Stimulated activated CD8-positive, alpha-beta memory T cell treated with anti-CD3 and anti-CD28 coated beads, Interleukin-4, amount 100 ng/mL, for 4 hours (primary cell): ENCODE results near the gene CDX1.

ENCODE experiments used
- DNase-seq, 2 donors: peaks; one replicate each; pipeline ENCODE4 v3.0.0-alpha.2; 2020; ENCODE audit warnings: low read depth in 2 of 2, low spot score in 1 of 2

The CDX1 gene

DNA sequence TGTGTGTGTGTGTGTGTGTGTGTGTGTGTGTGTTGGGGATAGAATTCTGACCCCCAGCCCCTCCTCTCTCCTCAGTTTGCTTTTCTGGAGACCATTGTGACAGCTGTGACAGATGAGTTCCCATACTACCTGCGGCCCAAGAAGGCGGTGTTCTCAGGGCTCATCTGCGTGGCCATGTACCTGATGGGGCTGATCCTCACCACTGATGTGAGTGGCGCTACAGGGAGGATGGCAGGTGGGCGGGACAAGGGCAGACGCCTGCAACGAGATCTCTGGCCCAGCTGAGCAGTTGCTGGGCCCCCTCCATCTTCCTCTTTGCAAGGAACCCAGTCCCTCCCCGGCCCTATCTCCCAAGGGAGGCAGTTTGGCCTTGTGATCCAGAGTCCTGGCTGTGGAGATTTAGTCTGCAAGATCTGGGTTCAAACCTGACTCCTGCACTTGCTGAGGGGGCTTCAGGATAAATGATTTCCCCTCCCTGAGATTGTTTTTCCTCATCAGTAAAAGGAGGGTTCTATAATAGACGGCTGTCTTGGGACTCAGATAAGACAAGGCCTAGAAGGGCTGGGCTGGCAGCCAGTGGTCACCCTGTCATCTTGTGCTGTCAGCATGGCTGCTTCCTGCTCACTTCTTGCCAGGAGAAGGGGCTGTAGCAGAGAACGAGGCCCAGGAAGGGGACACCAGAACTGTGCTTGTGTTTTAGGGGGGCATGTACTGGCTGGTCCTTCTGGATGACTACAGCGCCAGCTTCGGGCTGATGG lies 37.4 kb downstream of the CDX1 start:
- DNase-seq = no peak

DNA sequence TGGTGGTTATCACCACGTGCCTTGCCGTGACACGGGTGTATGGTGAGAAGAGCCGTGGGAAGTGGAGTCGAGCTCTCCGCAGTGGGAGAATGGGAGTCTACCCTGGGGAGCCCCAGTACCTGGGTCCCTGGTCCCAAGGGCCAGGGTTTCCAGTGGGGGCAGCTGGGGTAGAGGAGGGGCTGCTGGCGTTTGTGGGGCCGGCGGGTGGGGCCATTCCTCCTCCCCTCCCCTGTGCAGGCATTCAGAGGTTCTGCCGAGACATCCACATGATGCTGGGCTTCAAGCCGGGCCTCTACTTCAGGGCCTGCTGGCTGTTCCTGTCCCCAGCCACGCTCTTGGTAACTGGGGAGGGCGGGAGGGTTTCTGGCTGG lies 38.0 kb downstream of the CDX1 start:
- no peak for DNase-seq

DNA sequence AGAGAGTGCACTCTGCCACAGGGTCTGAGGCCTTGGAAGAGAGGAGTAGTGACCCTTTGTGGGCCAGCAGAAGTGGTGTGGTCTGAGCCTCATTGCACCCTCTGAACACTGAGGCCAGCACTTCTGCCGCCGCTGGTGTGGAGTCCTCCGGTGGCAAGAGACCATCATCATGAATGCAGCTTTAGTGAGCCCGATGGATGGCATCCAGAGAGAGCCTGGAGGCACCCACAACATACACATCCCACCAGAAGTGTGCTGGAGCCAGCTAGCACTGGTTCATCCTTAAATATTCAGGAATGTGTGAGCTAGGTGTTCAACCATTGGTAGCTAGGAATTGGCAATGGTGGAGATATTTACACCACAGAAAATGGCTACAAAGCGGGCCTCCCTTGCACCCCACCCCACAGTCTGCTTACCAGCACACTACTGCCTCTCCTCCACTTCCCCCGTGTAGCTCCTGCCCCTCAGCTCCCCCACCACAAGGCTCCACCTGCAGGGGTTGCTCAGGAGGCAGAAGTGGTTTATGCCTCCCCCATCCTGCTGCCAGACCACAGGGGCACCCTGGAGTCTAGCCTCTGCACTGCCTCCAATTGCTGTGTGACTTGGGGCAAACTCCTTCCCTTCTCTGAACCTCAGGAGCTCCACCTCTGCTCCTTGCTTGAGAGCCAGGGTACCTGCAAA lies 39.7 kb downstream of the CDX1 start:
- DNase-seq = no peak

DNA sequence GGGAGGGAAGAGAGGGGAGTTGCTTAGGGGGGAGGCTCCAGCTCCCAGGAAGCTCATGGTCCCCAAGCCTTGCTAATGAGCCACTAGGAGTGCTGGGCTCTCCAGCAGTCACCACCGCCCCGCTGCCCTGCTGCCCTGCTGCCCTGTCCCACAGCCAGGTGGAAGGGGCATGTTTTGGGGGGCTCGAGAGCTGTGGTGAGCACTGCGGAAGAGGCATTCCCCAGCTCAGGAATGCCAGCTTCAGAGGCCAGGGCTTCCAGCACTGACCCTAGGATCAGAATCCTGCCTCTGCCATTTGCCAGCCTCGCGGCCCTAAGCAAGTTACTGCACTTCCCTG lies 40.2 kb downstream of the CDX1 start:
- no peak for DNase-seq

DNA sequence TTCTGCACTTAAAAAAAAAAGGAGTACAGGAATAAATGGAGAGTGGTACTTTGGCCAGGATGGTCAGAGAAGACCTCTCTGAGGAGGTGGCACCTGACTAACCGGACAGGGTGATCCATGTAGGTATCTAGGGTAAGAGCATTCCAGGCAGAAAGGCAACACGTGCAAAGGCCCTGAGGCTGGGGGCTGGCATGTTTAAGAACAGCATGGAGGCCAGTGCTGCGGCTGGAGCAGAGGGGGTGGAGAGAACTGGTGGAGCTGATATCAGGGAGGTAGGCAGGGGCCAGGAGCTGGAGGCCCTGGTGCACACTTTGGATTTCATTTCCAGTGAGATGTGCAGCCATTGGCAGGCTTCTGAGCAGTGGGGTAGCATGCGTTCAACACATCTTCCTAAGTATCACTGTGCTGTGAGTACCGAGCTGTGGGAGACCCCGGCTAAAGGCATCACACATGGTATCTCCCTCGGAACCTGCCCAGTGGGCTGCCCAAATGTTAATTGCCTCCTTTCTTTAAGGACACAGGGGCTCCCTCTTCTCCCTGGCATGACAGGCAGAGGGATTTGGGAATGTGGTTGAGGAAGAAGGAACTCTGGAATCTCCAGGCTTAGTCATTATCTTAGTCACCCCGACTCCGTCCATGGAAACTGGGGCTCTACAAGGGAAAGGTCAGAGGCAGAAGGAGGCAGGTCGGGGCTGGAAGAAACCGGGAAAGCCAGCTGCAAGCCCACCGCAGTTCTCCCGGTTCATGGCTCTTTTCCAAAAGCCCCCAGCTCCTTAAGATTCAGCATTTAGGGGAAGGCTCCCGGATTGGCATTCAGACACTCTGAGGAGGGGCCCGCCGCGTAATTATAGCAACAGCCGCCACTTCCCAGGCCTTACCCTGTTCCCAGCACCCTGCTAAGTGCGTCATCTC lies 41.9 kb downstream of the CDX1 start:
- no peak for DNase-seq

DNA sequence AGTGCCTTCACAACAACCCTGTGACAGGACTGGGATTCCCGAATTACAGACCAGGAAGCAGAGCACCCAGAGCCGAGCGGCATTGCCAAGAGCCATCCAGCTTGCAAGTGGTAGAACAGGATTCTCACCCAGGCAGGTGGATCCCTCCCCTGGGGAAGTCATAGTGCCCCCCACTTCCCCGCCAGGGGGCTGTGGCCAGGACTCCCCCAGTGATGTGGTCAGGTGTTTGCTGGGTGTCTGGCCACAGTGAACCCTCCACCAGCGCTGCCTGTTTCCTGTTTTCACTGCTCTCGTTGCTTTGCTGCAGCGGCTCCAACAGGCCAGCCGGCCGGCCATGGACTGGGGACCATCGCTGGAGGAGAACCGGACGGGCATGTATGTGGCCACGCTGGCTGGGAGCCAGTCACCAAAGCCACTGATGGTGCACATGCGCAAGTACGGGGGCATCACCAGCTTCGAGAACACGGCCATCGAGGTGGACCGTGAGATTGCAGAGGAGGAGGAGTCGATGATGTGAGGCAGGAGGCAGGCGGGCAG lies 42.6 kb downstream of the CDX1 start:
- no peak for DNase-seq

DNA sequence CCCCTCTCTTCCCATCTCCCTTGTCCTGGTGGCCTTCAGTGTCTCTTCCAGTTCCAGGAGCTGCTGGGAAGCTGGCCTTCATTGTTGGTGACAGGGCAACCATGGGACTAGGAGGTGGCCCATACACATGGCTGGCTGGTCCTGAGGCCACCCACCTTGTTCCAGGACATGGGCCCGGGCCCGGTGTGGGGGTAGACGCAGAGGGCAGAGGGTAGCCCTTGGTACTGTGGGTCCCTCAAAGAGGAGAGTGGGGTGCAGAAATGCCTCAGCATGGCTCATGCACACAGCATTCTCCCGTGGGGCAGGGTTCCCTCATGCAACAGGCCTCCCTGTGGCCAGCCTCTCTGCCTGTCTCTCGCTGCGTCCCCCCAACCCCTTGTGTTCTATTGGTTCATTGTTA lies 44.1 kb downstream of the CDX1 start:
- no peak for DNase-seq

DNA sequence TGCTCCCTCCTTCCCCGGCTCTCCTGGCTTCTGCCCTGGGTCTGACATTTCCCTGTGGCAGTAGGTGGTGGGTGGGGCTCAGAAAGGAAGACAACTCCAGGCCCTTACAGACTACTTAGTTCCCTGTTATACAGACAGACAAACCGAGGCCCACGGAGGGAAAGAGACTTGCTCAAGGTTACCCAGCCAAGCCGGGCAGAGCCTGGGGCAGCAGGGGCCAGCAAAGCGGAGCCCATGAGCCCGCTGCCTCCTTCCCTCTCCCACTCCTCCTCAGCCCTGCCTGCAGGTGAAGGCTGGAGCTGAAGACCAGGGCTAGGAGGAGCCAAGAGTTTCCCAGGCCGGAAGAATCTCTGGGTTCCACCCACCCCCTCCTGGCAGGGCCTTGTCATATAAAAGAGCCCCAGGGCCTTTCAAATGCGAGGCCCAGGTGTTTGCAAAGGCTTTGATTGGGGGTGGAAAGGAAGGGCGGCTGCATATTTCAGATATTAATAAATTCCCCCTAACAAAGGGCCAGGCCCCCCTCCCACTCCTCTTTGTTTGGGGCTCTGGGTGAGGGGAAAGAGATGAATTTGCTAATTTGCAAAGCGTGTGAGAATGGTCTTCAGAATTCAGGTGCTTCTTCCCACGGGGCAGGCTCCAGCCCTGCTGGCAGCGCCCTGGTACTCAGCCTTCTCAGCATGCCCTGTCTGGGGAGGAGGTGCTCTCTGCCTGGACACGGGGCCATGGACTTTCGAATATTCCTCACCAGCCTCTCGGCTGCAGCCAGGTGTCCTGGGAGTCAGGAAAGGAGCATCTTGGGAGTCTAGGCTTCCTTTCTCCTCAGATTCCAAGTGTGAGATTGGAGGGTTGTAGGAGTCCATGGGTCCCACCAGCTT lies 44.8 kb downstream of the CDX1 start:
- no peak for DNase-seq

DNA sequence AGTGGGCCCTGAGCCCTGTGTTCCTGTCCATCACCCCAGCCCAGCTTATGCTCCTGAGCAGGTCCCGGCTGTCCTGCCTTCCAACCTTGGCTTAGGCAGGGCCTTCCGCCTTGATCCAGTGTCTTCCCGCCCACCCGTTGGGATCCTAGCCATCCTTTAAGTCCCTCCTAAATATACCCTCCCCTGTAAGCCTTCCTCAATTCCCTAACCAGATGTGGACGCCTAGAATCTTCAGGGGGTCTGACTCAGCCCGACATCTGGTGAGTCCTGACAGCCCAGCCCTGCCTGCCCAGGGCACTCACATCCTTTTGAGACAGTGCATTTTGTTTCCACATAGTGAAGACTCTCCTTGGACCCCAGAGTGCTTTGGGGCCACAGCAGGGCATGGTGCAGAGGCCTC lies 47.0 kb downstream of the CDX1 start:
- DNase-seq = no peak

DNA sequence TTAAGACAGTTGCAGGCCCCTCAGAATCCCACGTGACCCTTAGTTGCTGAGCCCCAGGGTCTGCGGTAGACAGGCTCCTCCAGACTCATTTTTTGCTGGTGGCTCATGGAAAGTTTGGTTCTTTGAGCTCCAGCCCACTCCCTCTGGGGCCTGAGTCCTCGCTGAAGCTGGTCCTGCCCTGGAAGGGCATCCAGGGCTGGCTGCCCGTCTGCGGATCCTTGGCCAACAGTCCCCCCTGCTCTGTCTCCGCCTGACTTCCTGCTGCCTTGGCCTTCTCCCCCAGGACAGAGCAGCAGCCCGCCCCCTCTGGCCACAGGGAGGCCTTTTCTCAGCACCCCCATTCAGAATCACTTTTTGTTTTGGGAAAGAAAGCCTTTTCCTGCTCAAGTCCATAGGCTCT lies 47.7 kb downstream of the CDX1 start:
- DNase-seq = no peak

DNA sequence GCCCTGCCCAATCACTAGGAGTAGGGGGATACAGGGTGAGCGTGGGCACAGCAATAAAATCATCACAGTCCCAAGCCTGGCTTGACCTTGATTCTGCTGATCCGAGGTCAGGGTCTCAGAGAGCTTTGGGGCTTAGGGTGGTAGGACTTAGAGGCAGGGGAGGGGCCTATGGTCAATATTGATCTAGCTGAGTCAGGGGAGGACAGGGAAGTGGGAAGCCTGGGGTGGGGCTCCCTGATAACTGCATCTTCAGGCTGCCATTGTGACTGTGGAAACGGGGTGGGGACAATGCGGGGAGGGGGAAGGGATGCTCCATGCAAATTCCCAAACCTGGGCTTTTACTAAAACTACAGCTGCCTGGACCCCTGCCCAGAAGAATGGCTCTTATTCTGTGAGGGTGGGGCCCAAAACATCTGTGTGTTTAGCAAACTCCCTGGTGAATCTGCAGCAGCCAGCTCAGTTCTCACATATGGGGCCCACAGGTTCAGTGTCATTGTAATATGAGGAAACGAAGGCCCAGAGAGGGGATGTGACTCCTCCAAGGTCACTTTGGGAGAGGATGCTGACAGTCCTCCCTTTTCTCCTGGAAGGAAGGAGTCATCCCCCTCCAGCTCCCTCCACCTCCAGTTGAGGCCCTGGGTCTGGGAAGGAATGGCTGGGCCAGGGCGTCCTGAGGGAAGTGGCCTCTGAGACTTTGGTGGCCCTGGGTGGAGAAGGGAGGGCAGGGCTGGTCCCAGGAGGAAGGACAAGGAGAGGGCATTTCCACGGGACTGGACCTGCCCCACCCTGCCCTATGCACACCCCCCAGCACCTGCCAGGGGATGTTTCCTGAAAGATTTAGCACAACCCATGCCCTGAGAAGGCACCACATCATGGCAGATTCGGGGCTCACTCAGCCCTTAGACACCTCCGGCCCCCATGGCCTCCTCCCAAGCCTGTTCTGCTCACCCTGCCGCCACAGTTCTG lies 49.7 kb downstream of the CDX1 start:
- DNase-seq = no peak

DNA sequence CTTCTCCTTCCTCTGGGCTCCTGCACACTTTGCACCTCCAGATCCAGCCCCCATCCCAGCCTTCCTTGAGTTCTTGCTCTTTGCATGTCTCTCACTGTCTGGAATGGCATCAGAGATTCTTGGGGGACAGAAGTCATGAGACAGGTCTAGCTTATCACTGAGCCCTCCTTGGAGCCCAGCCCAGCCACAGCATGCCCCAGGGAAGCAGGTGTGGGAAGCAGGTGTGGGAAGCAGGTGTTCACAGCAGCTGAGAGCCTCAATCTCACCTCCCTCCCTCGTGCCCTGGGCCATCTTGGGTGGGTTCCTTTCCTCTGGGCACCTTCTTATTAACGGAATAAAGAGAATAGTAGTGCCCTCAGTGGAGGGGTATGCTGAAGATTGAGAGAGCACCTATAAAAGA lies 50.5 kb downstream of the CDX1 start:
- no peak for DNase-seq

DNA sequence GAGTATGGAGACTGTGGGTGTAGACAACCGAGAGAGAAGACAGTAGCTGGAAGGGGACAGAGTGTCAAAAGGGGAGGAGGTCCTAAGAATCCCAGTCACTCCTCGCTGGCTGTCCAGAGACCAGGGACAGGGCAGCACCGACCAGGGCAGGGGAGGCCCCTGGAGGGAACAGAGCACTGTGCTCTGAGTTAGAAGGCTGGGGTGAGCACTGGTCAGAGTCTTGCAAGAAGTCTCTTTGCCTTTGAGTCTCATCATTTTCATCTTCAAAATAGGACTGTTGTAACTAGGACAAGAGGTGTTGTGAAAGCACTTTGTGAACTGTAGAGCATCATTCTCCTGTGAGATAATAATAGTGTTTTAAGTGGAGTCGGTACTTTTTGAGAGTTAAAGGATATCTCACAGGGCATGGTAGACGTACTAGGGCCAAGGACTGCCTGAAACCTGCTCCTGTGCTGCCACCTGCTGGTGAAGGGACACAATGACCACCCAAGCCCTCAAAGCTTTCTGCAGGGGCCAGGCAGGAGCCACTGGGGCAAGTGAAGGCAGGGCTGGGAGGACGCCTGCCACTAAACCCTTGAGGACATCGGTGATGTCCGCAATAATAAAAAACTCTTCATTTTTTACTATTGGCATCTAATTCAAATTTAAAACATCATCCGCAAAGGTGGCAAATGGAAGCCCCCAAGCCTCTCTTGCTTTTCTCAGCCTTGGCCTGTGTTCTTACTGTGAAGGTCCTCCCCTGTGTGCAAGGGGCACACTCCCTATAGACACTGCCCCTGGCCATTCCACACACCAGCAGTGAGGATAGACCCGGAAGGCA lies 51.5 kb downstream of the CDX1 start:
- DNase-seq = peak; percentile 56 to 63

DNA sequence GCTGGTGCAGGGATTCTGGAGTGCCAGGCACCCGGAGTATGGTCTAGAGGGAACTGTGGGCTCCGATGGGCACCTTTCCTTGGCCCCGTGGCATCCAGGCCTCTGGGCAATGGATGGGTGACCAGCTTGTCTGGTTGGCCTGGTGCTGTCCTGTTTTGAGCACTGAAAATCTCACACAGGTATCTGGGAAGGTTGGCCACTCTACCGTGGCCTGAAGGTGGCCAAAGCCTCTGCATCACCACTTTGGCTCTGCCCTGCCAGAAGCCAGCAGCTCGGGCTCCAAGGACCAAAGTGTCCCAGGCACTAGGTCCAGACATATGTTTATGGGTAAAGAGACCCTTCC lies 52.1 kb downstream of the CDX1 start:
- DNase-seq = no peak

DNA sequence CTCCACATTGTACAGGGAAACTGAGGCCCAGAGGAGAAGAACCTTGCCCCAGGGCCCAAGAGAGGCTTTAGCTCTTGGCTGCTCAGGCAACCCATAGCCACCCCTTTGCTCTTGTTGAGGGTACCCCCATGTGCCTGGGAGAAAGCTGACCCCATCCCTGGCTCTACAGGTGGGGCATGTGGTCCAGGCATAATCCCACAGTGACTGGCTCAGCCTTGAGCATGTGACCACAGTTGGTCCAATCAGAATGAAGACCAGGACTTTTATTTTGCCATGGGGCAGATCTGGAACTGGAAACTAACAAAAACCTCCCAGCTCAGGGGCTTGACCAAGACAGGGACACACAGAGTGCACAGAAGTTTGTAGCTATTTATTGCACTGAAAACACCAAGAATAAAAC lies 52.6 kb downstream of the CDX1 start:
- DNase-seq = no peak

DNA sequence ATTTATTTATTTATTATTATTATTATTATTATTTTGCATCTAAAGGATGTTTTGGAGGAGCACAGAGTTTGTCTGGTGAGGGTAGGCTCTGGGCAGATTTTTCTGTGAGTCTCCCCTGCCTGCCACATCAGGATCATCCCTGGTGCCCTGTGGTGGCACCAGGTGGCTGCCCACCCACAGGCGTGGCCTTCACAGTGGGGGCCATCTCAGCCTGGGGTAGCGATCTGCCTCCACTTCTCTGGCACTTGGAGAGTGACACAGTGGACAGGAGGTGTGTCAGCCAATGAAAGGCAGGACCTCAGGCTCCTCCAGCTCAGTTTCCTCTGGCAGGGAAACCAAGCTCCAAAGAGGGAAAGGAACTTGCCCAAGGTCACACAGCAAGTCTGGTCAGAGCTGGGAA lies 53.3 kb downstream of the CDX1 start:
- no peak for DNase-seq

DNA sequence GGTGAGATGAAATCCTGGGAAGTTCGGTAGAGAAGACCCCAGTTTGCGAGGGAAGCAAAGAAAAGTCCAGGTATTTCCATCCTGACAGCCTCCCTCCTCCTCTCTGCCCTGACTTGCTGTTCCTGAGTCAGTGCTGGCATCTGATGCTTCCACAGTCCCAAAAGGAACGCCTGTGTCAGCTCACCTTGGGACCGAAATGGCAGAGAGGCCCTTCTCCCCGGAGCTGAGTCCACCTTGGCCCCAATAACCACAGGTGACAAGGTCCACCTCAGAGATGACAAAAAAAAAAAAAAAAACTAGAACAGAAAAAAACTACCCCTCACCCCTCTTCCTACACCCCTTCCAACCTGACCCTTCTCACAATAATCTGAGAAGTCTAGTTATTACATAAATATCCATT lies 54.9 kb downstream of the CDX1 start:
- DNase-seq = no peak

DNA sequence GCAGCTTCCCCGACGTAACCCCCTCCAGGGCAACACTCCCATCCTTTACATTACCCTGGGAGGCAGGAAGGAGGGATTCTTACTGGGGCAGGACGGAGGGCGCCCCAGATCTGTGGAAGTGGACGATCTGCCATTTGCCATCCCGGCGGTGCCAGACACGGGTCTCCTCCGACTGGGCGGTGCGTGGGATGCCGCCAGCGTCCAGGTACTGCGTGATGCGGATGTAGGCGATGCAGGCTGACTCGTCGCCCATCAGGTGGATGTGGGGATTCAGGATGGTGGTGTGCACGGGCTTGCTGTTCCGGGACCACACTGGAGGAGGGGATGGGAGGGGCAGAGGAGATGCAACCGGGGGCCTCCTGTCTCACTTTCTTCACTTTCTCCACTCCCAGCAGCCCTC lies 56.3 kb downstream of the CDX1 start:
- DNase-seq = no peak

DNA sequence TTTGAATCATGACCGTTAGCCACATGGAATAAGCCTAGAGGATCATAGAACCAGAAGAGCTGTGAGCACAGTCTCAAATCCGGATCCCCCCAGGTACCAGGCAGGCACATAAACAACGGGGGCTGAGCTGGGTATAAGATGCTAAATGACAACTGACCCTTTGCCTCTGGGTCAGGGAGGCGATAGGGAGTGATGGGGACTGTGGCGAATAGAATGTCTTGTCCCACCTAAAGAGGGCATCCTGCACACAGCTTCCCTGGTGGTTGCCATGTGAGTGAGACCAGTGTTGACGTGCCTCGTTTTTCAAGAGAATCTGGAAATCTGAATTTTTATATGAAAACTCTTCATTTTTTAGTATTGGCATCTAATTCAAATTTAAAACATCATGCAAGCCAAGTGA lies 56.9 kb downstream of the CDX1 start:
- no peak for DNase-seq
